ENCODE results near the gene KIAA0319L. TPM values are rescaled to one million over a fixed set of nuclear protein-coding genes. Genes with fewer than 3 reads are reported as not detected.

Gene KIAA0319L
- total RNA-seq, 2 donors from 2014 or later: 62.4 to 62.6 TPM

GRCh38 chr1:35572296-35572695, 15.1 kb upstream of the KIAA0319L start:
- no peak for DNase-seq (ENCODE audit: low spot score)
- no peak overlapping the region for H3K4me3 ChIP-seq
- H3K27me3 ChIP-seq (replicated peaks; ENCODE audit: insufficient read depth): peaks cover 5% of the 10 kb centered on the region
- no peak for TF ChIP-seq CTCF (IDR thresholded peaks at IDR 0.05)
- H3K4me1 ChIP-seq (ENCODE audit: control insufficient read depth in 1 of 2, low read depth in 2 of 2): peaks cover 3 to 21% of the 10 kb centered on the region in 2 donors
- no peaks in the 10 kb centered on the region for H3K36me3 ChIP-seq
- no peak overlapping the region for H3K27ac ChIP-seq
- no peaks in the 10 kb centered on the region for H3K9me3 ChIP-seq
- ATAC-seq (ENCODE audit: insufficient number of reproducible peaks, low FRiP score, low read depth): no peak

GRCh38 chr1:35571263-35571662, 14.1 kb upstream of the KIAA0319L start:
- no peaks in the 10 kb centered on the region for H3K27me3 ChIP-seq (replicated peaks; ENCODE audit: insufficient read depth)

GRCh38 chr1:35570589-35571137, 13.5 kb upstream of the KIAA0319L start:
- no peak for TF ChIP-seq CTCF (IDR thresholded peaks at IDR 0.05)
- Histone ChIP-seq H3K4me3 (no peak overlapping the region), H3K27me3 (replicated peaks; ENCODE audit: insufficient read depth) (no peaks in the 10 kb centered on the region), H3K27ac (no peak overlapping the region), H3K4me1 (ENCODE audit: control insufficient read depth in 1 of 2, low read depth in 2 of 2) (peaks cover 3 to 14% of the 10 kb centered on the region in 2 donors), H3K36me3 (peaks cover 3% of the 10 kb centered on the region), H3K9me3 (no peaks in the 10 kb centered on the region)
- DNase-seq (ENCODE audit: low spot score) (no peak), ATAC-seq (ENCODE audit: insufficient number of reproducible peaks, low FRiP score, low read depth) (no peak)

More at GRCh38 chr1:35571263-35571662, 14.1 kb upstream of the KIAA0319L start:
- H3K27ac ChIP-seq: no peak overlapping the region
- no peak overlapping the region for H3K4me3 ChIP-seq
- H3K9me3 ChIP-seq: no peaks in the 10 kb centered on the region
- no peaks in the 10 kb centered on the region for H3K36me3 ChIP-seq
- peaks cover 3 to 14% of the 10 kb centered on the region in 2 donors for H3K4me1 ChIP-seq (ENCODE audit: control insufficient read depth in 1 of 2, low read depth in 2 of 2)
- DNase-seq (ENCODE audit: low spot score): no peak
- ATAC-seq (ENCODE audit: insufficient number of reproducible peaks, low FRiP score, low read depth): no peak
- no peak for TF ChIP-seq CTCF (IDR thresholded peaks at IDR 0.05)

- peaks cover 3 to 14% of the 10 kb centered on the region in 2 donors for H3K4me1 ChIP-seq (ENCODE audit: control insufficient read depth in 1 of 2, low read depth in 2 of 2)
- ATAC-seq (ENCODE audit: insufficient number of reproducible peaks, low FRiP score, low read depth) (no peak), DNase-seq (ENCODE audit: low spot score) (no peak)
- peaks cover 3% of the 10 kb centered on the region for H3K36me3 ChIP-seq
- TF ChIP-seq CTCF (IDR thresholded peaks at IDR 0.05): no peak
- no peaks in the 10 kb centered on the region for H3K9me3 ChIP-seq
- H3K27me3 ChIP-seq (replicated peaks; ENCODE audit: insufficient read depth): no peaks in the 10 kb centered on the region
- H3K4me3 ChIP-seq: no peak overlapping the region
- H3K27ac ChIP-seq: no peak overlapping the region
These were observed 12.7 kb upstream of the KIAA0319L start for GRCh38 chr1:35569936-35570335.

GRCh38 chr1:35568975-35569395, 11.8 kb upstream of the KIAA0319L start:
- Histone ChIP-seq H3K4me1 (ENCODE audit: control insufficient read depth in 1 of 2, low read depth in 2 of 2) (peaks cover 3 to 14% of the 10 kb centered on the region in 2 donors), H3K36me3 (peaks cover 3% of the 10 kb centered on the region), H3K27ac (no peak overlapping the region), H3K27me3 (replicated peaks; ENCODE audit: insufficient read depth) (no peaks in the 10 kb centered on the region), H3K9me3 (no peaks in the 10 kb centered on the region), H3K4me3 (no peak overlapping the region)
- peak; percentile 71 for TF ChIP-seq CTCF (IDR thresholded peaks at IDR 0.05)
- ATAC-seq (ENCODE audit: insufficient number of reproducible peaks, low FRiP score, low read depth) (no peak), DNase-seq (ENCODE audit: low spot score) (no peak)

Data from thoracic aorta (tissue), 2 donors.